Hypothalamus (tissue), 51 donors: ENCODE measurements around the gene NT5DC1.
"Not testable (repeated sequence)": the region's sequence is repeated elsewhere in the genome, so short reads cannot be mapped to it uniquely, and the experiment has no call there.

ENCODE experiments used
- DNase-seq, 51 donors: peaks; one replicate each; lab custom pipeline; 2025; lab: John Stamatoyannopoulos, UW

The NT5DC1 gene

GRCh38 chr6:116268589-116269293 is 168.1 kb downstream of the NT5DC1 start:
- peak in 1 of 51 donors; percentile 14 for DNase-seq

- DNase-seq: no peak
Measured at GRCh38 chr6:116271149-116271708, 170.6 kb downstream of the NT5DC1 start.

- no peak for DNase-seq
Measured at GRCh38 chr6:116277124-116277523, 176.5 kb downstream of the NT5DC1 start.

GRCh38 chr6:116278481-116278829 is 177.8 kb downstream of the NT5DC1 start:
- no peak for DNase-seq

- DNase-seq: peak in 14 of 51 donors; percentile 30 to 70 (median 48)
Measured at GRCh38 chr6:116278854-116279231, 178.2 kb downstream of the NT5DC1 start.

- DNase-seq: peak; percentile 52 to 98 (median 90)
Measured at GRCh38 chr6:116279232-116280160, 178.8 kb downstream of the NT5DC1 start, which contains the start of gene TSPYL1. TSS of gene TSPYL1 (minus strand) at chr6:116279930. CDS start at chr6:116279830, 100 bp downstream.

- DNase-seq: no peak
Measured at GRCh38 chr6:116280161-116280932, 179.7 kb downstream of the NT5DC1 start.

- DNase-seq: no peak
Measured at GRCh38 chr6:116280933-116281316, 180.3 kb downstream of the NT5DC1 start.

GRCh38 chr6:116282698-116283097 is 182.0 kb downstream of the NT5DC1 start:
- DNase-seq: no peak

GRCh38 chr6:116283191-116283590 is 182.5 kb downstream of the NT5DC1 start:
- DNase-seq: no peak

- DNase-seq: not testable (repeated sequence)
Measured at GRCh38 chr6:116284984-116285383, 184.3 kb downstream of the NT5DC1 start.

- DNase-seq: no peak
Measured at GRCh38 chr6:116286773-116287358, 186.2 kb downstream of the NT5DC1 start.

- DNase-seq: peak in 1 of 51 donors; percentile 44
Measured at GRCh38 chr6:116287689-116288282, 187.1 kb downstream of the NT5DC1 start.

GRCh38 chr6:116289876-116290275 is 189.2 kb downstream of the NT5DC1 start:
- no peak for DNase-seq

GRCh38 chr6:116290799-116291198 is 190.1 kb downstream of the NT5DC1 start:
- no peak for DNase-seq

GRCh38 chr6:116291701-116292396 is 191.2 kb downstream of the NT5DC1 start:
- no peak for DNase-seq

- no peak for DNase-seq
Measured at GRCh38 chr6:116292553-116292952, 191.9 kb downstream of the NT5DC1 start.

GRCh38 chr6:116298273-116298672 is 197.6 kb downstream of the NT5DC1 start:
- no peak for DNase-seq

GRCh38 chr6:116298973-116299372 is 198.3 kb downstream of the NT5DC1 start:
- DNase-seq: no peak
